GM12878 (cell line): Measurements from ENCODE around the gene AKAP11. TPM values are rescaled to one million over a fixed set of nuclear protein-coding genes. Genes with fewer than 3 reads are reported as not detected.

Source experiments
- ATAC-seq: fragments of 200-7000 bp; cut with Tn5 transposase; 3 replicates; pipeline ENCODE4 v1.9.1; 2020; ENCODE audit warnings: mild to moderate bottlenecking, moderate library complexity
- BruUV-seq: library from RNA; stranded (reverse); fragments of 400-500 nt; replicated peaks from 2 replicates; lab custom pipeline; 2021; lab: Mats Ljungman, UMichigan
- CTCF ChIA-PET: fragments of 300-600 bp; sonication (Branson Sonifier 250); formaldehyde crosslinking; extraction: SDS; loops from one replicate; lab custom pipeline; 2021; ENCODE audit warnings: inconsistent platforms; lab: Yijun Ruan, JAX
- POLR2A ChIA-PET: fragments of 350-600 bp; formaldehyde crosslinking; extraction: SDS; loops from one replicate; lab custom pipeline; 2021; ENCODE audit warnings: inconsistent platforms; lab: Charles Lee
- RAD21 ChIA-PET: fragments of 300-600 bp; sonication (Branson Sonifier 250); formaldehyde crosslinking; loops from one replicate; lab custom pipeline; 2023; ENCODE audit warnings: antibody characterized with exemption; ENCODE audit not compliant: unreplicated experiment; lab: Charles Lee
- SMC1A ChIA-PET: fragments of 300-600 bp; sonication (Branson Sonifier 250); formaldehyde crosslinking; loops from one replicate; lab custom pipeline; 2023; ENCODE audit not compliant: unreplicated experiment, uncharacterized antibody; lab: Charles Lee
- DNase-seq: peaks from one replicate; pipeline ENCODE4 v3.0.0-alpha.2; 2011; ENCODE audit warnings: low read depth, low spot score
- FAIRE-seq: peaks from 3 replicates; lab custom pipeline; 2011; peaks lifted over from hg19 to GRCh38; lab: Jason Lieb, UNC
- H2AFZ ChIP-seq: 2 replicates; pipeline ENCODE4 v1.6.0; 2011; ENCODE audit warnings: low read depth, low read length, control low read depth; ENCODE audit not compliant: control insufficient read depth
- H3K27ac ChIP-seq: 2 replicates; pipeline ENCODE4 v1.5.1; 2011; ENCODE audit warnings: control low read depth; ENCODE audit not compliant: control insufficient read depth, insufficient read depth
- H3K27me3 ChIP-seq, 2 experiments: replicated peaks in 1 of 2; 2 replicates each; pipeline versions ENCODE4 v1.6.0 to v1.6.1; 2011; ENCODE audit warnings: low read length in 1 of 2; ENCODE audit not compliant: control insufficient read depth in 2 of 2, insufficient read depth in 2 of 2
- H3K36me3 ChIP-seq, 2 experiments: 2 replicates each; pipeline ENCODE4 v1.5.1; 2011; ENCODE audit warnings: low read length in 1 of 2; ENCODE audit not compliant: control insufficient read depth in 2 of 2, insufficient read depth in 2 of 2
- H3K4me1 ChIP-seq: 2 replicates; pipeline ENCODE4 v1.6.1; 2011; ENCODE audit warnings: mild to moderate bottlenecking, low read length, moderate library complexity, mixed read lengths; ENCODE audit not compliant: control insufficient read depth, insufficient read depth
- H3K4me2 ChIP-seq: 2 replicates; pipeline ENCODE4 v1.6.0; 2011; ENCODE audit warnings: control low read depth; ENCODE audit not compliant: control insufficient read depth, insufficient read depth
- H3K4me3 ChIP-seq: fragments of 200-600 bp; sonication (generic); 2 replicates; pipeline ENCODE4 v1.5.1; 2016
- H3K79me2 ChIP-seq: 2 replicates; pipeline ENCODE4 v1.6.0; 2011; ENCODE audit warnings: low read length; ENCODE audit not compliant: control insufficient read depth, insufficient read depth
- H3K9ac ChIP-seq: 2 replicates; pipeline ENCODE4 v1.8.0; 2011; ENCODE audit warnings: low read length, control low read depth, mixed read lengths; ENCODE audit not compliant: control insufficient read depth, insufficient read depth
- H3K9me3 ChIP-seq: replicated peaks from 3 replicates; pipeline ENCODE4 v1.5.1; 2011; ENCODE audit warnings: mild to moderate bottlenecking, low read length; ENCODE audit not compliant: control insufficient read depth, insufficient read depth
- H4K20me1 ChIP-seq: 2 replicates; pipeline ENCODE4 v1.6.0; 2011; ENCODE audit not compliant: control insufficient read depth, insufficient read depth
- BACH1 ChIP-seq: fragments of 450-650 bp; IDR thresholded peaks from 2 replicates; pipeline ENCODE4 v1.6.1; 2017; ENCODE audit warnings: mild to moderate bottlenecking, borderline replicate concordance
- BHLHE40 ChIP-seq, 2 experiments: fragments of 450-650 bp in 1 of 2; IDR thresholded peaks; 2 replicates each; pipeline ENCODE4 v1.6.1; 2011 to 2017; ENCODE audit warnings: low read depth in 2 of 2, borderline replicate concordance in 1 of 2, improper control_type of control experiment in 1 of 2, low read length in 1 of 2, mild to moderate bottlenecking in 1 of 2
- CHD2 ChIP-seq: IDR thresholded peaks from 2 replicates; pipeline ENCODE4 v1.6.1; 2011; ENCODE audit warnings: low read depth, low read length, improper control_type of control experiment, borderline replicate concordance
- ETV6 ChIP-seq, 2 experiments: fragments of 450-650 bp in 1 of 2; IDR thresholded peaks in 1 of 2; conservative IDR thresholded peaks in 1 of 2; 2 replicates each; pipeline ENCODE4 v1.6.1; 2014; ENCODE audit warnings: antibody characterized with exemption in 1 of 2, borderline replicate concordance in 1 of 2, low read depth in 1 of 2, mild to moderate bottlenecking in 1 of 2, moderate library complexity in 1 of 2
- FOXK2 ChIP-seq: fragments of 450-650 bp; IDR thresholded peaks from 2 replicates; pipeline ENCODE4 v1.6.1; 2017; ENCODE audit warnings: mild to moderate bottlenecking, moderate library complexity
- GABPA ChIP-seq: IDR thresholded peaks from 2 replicates; pipeline ENCODE4 v1.6.1; 2014; ENCODE audit warnings: antibody characterized with exemption, low read depth, mild to moderate bottlenecking, inconsistent platforms
- HDGF ChIP-seq: fragments of 450-650 bp; IDR thresholded peaks from 2 replicates; pipeline ENCODE4 v1.6.1; 2016; ENCODE audit warnings: antibody characterized with exemption
- JUNB ChIP-seq: IDR thresholded peaks from 2 replicates; pipeline ENCODE4 v1.6.1; 2016; ENCODE audit warnings: antibody characterized with exemption, mild to moderate bottlenecking
- KLF5 ChIP-seq: fragments of 450-650 bp; IDR thresholded peaks from 2 replicates; pipeline ENCODE4 v1.6.1; 2014; ENCODE audit warnings: mild to moderate bottlenecking; ENCODE audit not compliant: partially characterized antibody
- MEF2A ChIP-seq: IDR thresholded peaks from 2 replicates; pipeline ENCODE4 v1.6.1; 2011; ENCODE audit warnings: low read depth, mild to moderate bottlenecking, low read length, moderate library complexity; ENCODE audit not compliant: insufficient read depth
- MYB ChIP-seq: fragments of 150-350 bp; IDR thresholded peaks from 2 replicates; pipeline ENCODE4 v1.6.1; 2014; ENCODE audit warnings: mild to moderate bottlenecking, low read depth, low read length, borderline replicate concordance
- NFIC ChIP-seq: IDR thresholded peaks from 2 replicates; pipeline ENCODE4 v1.6.1; 2012; ENCODE audit warnings: low read depth, mild to moderate bottlenecking, inconsistent platforms, low read length, moderate library complexity
- NR2C1 ChIP-seq: fragments of 450-650 bp; IDR thresholded peaks from 2 replicates; pipeline ENCODE4 v1.6.1; 2017; ENCODE audit warnings: antibody characterized with exemption, mild to moderate bottlenecking, moderate library complexity
- SP1 ChIP-seq: IDR thresholded peaks from one replicate; pipeline ENCODE4 v1.6.1; 2011; ENCODE audit warnings: low read depth, low read length
- TAF1 ChIP-seq: IDR thresholded peaks from 2 replicates; pipeline ENCODE4 v1.6.1; 2011; ENCODE audit warnings: mild to moderate bottlenecking, low read depth, low read length, borderline replicate concordance
- TARDBP ChIP-seq: IDR thresholded peaks from 2 replicates; pipeline ENCODE4 v1.6.1; 2016; ENCODE audit warnings: borderline replicate concordance
- ZBED1 ChIP-seq: IDR thresholded peaks from 2 replicates; pipeline ENCODE4 v1.6.1; 2016; ENCODE audit warnings: borderline replicate concordance
- WGBS: methylation state at CpG from one replicate; pipeline ENCODE4 v1.1.6; 2016; ENCODE audit warnings: low lambda C conversion rate; ENCODE audit not compliant: insufficient replicate concordance, insufficient coverage; ENCODE audit errors: missing lambda C conversion rate; 5-methylcytosine and 5-hydroxymethylcytosine counted together
- in situ Hi-C: fragments of 300-500 bp; cut with MboI; formaldehyde crosslinking; loops from 9 replicates; pipeline ENCODE4 v1.14.3; 2018; ENCODE audit warnings: mixed read lengths
- intact Hi-C: fragments of 100-400 bp; cut with micrococcal nuclease; formaldehyde crosslinking; loops from one replicate; pipeline ENCODE4 v1.14.2; 2022; ENCODE audit not compliant: unreplicated experiment
- polyA plus RNA-seq, 11 experiments: library from polyadenylated mRNA; depleted of rRNA in 4 of 11; unstranded in 6 of 11; stranded (reverse) in 5 of 11; fragments of >200 nt; fragmentation: Nextera tagmentation in 4 of 11; fragmentation: Illumina TruSeq in 1 of 11; extraction: Ambion mirVana in 4 of 11; extraction: Trizol in 1 of 11; gene quantifications; 1 replicate in 1 of 11; 2 replicates in 10 of 11; pipeline versions ENCODE4 v1.2.1 to v1.2.3, GENCODE V29; 2011 to 2016; ENCODE audit warnings: inconsistent platforms in 2 of 11, missing spikeins in 2 of 11, low read depth in 1 of 11
- total RNA-seq, 4 experiments: library from RNA; depleted of rRNA in 3 of 4; stranded (reverse); fragments of >200 nt in 3 of 4; fragmentation: Illumina TruSeq in 1 of 4; extraction: Trizol in 1 of 4; gene quantifications; 2 replicates each; pipeline versions ENCODE4 v1.2.1 to v1.2.3, GENCODE V29; 2013 to 2021
- TF ChIP-seq, protein P1 (sequence below): fragments of 450-650 bp; IDR thresholded peaks from 2 replicates; pipeline ENCODE4 v1.6.1; 2014; ENCODE audit warnings: mild to moderate bottlenecking
- TF ChIP-seq, protein P2 (sequence below): IDR thresholded peaks from 2 replicates; pipeline ENCODE4 v1.6.1; 2012; ENCODE audit warnings: improper control_type of control experiment, low read depth, low read length; ENCODE audit not compliant: insufficient replicate concordance
- TF ChIP-seq, protein P3 (sequence below): IDR thresholded peaks from 2 replicates; pipeline ENCODE4 v1.6.1; 2011; ENCODE audit warnings: low read depth, mild to moderate bottlenecking, low read length, moderate library complexity, borderline replicate concordance; ENCODE audit errors: extremely low read depth

AKAP11 gene
- total and polyA plus RNA-seq, 10 of the 15 experiments (the other 5 are each of a cell fraction or from before 2014, with no cell fraction given) = 4.8 to 36.8 (median 17.9) TPM

DNA sequence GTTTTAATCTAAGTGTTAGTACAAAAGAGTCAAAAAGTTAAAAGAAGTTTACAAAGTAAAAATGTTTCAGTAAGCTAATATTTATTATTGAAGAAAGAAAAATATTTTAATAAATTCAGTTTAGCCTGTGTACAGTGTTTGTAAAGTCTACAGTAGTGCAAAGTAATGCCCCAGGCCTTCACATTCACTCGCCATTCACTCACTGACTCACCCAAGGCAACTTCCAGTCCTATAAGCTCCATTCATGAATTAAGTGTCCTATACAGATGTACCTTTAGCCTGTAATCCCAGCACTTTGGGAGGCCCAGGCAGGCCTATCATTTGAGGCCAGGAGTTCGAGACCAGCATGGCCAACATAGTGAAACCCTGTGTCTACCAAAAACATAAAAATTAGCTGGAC lies 24.1 kb upstream of the AKAP11 start:
- ChIA-PET POLR2A (no interaction called here), RAD21 (no interaction called here), SMC1A (interaction anchor here (0.9 to 2.1 kb wide), 4 partner anchors 13 to 25 kb away, joined by 3 to 6 read pairs (median 3); no protein-coding TSS in a partner anchor), CTCF (no interaction called here)
- no peak for FAIRE-seq
- Histone ChIP-seq H3K4me3 (no peak overlapping the region), H3K4me1 (no peaks in the 10 kb centered on the region), H3K27ac (no peak overlapping the region), H2AFZ (no peak overlapping the region), H4K20me1 (no peaks in the 10 kb centered on the region), H3K9me3 (no peaks in the 10 kb centered on the region), H3K36me3 (no peaks in the 10 kb centered on the region), H3K4me2 (no peak overlapping the region), H3K79me2 (no peaks in the 10 kb centered on the region), H3K27me3 (no peaks in the 10 kb centered on the region), H3K9ac (no peak overlapping the region)
- 50% methylated on average over 2 of the region's 2 CpGs for WGBS
- intact Hi-C loops = no loop called here
- BruUV-seq = no TSS peak
- no peak for DNase-seq
- no peak for TF ChIP-seq MEF2A
- TF ChIP-seq CHD2 = no peak
- no peak for TF ChIP-seq HDGF
- TF ChIP-seq GABPA = no peak
- TF ChIP-seq, protein P1, sequence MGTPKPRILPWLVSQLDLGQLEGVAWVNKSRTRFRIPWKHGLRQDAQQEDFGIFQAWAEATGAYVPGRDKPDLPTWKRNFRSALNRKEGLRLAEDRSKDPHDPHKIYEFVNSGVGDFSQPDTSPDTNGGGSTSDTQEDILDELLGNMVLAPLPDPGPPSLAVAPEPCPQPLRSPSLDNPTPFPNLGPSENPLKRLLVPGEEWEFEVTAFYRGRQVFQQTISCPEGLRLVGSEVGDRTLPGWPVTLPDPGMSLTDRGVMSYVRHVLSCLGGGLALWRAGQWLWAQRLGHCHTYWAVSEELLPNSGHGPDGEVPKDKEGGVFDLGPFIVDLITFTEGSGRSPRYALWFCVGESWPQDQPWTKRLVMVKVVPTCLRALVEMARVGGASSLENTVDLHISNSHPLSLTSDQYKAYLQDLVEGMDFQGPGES = no peak
- TF ChIP-seq BACH1 = no peak
- TF ChIP-seq, protein P2, sequence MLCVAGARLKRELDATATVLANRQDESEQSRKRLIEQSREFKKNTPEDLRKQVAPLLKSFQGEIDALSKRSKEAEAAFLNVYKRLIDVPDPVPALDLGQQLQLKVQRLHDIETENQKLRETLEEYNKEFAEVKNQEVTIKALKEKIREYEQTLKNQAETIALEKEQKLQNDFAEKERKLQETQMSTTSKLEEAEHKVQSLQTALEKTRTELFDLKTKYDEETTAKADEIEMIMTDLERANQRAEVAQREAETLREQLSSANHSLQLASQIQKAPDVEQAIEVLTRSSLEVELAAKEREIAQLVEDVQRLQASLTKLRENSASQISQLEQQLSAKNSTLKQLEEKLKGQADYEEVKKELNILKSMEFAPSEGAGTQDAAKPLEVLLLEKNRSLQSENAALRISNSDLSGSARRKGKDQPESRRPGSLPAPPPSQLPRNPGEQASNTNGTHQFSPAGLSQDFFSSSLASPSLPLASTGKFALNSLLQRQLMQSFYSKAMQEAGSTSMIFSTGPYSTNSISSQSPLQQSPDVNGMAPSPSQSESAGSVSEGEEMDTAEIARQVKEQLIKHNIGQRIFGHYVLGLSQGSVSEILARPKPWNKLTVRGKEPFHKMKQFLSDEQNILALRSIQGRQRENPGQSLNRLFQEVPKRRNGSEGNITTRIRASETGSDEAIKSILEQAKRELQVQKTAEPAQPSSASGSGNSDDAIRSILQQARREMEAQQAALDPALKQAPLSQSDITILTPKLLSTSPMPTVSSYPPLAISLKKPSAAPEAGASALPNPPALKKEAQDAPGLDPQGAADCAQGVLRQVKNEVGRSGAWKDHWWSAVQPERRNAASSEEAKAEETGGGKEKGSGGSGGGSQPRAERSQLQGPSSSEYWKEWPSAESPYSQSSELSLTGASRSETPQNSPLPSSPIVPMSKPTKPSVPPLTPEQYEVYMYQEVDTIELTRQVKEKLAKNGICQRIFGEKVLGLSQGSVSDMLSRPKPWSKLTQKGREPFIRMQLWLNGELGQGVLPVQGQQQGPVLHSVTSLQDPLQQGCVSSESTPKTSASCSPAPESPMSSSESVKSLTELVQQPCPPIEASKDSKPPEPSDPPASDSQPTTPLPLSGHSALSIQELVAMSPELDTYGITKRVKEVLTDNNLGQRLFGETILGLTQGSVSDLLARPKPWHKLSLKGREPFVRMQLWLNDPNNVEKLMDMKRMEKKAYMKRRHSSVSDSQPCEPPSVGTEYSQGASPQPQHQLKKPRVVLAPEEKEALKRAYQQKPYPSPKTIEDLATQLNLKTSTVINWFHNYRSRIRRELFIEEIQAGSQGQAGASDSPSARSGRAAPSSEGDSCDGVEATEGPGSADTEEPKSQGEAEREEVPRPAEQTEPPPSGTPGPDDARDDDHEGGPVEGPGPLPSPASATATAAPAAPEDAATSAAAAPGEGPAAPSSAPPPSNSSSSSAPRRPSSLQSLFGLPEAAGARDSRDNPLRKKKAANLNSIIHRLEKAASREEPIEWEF = no peak
- TF ChIP-seq TAF1 = no peak
- no peak for TF ChIP-seq SP1
- no peak for TF ChIP-seq NR2C1
- TF ChIP-seq FOXK2 = no peak
- TF ChIP-seq, protein P3, sequence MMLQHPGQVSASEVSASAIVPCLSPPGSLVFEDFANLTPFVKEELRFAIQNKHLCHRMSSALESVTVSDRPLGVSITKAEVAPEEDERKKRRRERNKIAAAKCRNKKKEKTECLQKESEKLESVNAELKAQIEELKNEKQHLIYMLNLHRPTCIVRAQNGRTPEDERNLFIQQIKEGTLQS = no peak
- TF ChIP-seq JUNB = no peak
- no peak for TF ChIP-seq NFIC
- TF ChIP-seq MYB = no peak
- no peak for TF ChIP-seq ZBED1
- no peak for TF ChIP-seq BHLHE40 (IDR thresholded peaks at IDR 0.05; ENCODE audit: borderline replicate concordance in 1 of 2, low read depth in 2 of 2, low read length in 1 of 2)
- no peak for TF ChIP-seq ETV6 (conservative IDR thresholded peaks at IDR 0.05 in 1 of 2, IDR thresholded peaks at IDR 0.05 in 1 of 2; ENCODE audit: borderline replicate concordance in 1 of 2, low read depth in 1 of 2)
- no peak for TF ChIP-seq KLF5
- TF ChIP-seq TARDBP = no peak
- no peak for ATAC-seq
- in situ Hi-C loops = no loop called here
